Measurements from ENCODE around the gene TAS2R7.
A peak's percentile ranks its signal among the peaks of the same experiment; 100 is the strongest.
"Not testable (repeated sequence)": the region's sequence is repeated elsewhere in the genome, so short reads cannot be mapped to it uniquely, and the experiment has no call there.

The TAS2R7 gene, protein sequence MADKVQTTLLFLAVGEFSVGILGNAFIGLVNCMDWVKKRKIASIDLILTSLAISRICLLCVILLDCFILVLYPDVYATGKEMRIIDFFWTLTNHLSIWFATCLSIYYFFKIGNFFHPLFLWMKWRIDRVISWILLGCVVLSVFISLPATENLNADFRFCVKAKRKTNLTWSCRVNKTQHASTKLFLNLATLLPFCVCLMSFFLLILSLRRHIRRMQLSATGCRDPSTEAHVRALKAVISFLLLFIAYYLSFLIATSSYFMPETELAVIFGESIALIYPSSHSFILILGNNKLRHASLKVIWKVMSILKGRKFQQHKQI

GRCh38 chr12:10802587-10802986, at the start of gene TAS2R7:
Gene TAS2R7 (minus strand): TSS chr12:10802627. CDS start chr12:10802570, 57 bp downstream.
- DNase-seq = peak in 1 of 3 experiments; percentile 55

DNA sequence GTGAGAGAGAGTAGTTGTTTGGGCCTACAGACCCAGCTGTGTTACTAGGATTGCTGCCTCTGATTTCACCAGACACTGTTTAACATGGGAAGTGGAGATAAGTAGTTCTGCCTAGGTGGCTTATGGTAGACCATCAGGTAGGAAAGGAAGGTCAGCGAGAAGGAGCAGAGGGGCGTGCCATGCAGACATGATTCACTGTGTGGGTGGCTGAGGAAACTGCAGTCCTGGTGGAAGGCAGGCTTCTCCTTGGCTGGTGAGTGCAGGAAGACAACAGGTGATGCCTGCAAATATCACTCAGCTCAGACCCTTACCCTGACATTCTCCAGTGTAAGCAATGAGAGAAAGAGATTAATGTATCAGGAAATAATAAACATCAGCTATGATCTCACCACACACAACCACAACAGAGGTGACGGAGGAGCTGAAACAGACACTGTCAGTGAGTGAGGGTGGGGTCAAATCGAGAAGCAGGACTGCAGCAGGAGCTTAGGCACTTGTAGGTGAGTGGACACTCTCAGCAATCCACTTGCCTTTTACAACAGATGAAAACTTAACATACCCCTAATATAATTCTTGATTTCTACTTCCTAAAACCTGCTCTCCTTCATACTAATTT, 48.9 kb upstream of the TAS2R7 start:
- DNase-seq = no peak

DNA sequence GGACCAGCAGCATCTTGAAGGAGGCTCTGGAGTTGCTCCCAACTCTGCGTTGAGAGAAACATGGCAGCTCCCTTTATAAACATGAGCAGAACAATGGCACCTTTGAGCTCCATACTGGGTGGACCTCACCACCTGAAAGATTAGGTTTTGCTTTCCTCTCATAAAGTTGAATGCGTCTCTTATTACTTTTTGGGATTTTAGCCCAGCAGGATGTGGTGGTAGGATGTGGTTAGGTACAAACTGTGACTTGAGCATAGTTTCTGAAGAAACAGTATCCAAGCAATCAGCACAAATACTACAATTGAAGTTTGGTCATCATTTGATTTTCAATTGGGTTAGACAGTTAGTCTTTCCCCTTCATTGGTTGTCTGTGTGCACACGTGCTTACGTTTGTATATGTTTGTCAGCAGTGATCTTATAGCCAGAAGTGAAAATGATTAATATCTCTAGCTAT, 47.0 kb upstream of the TAS2R7 start, which contains the start of gene PRR4:
PRR4 (minus strand) TSS at position 51 of the 454 bp plus-strand sequence; CDS start at position 13, 38 bp downstream.
- no peak for DNase-seq

DNA sequence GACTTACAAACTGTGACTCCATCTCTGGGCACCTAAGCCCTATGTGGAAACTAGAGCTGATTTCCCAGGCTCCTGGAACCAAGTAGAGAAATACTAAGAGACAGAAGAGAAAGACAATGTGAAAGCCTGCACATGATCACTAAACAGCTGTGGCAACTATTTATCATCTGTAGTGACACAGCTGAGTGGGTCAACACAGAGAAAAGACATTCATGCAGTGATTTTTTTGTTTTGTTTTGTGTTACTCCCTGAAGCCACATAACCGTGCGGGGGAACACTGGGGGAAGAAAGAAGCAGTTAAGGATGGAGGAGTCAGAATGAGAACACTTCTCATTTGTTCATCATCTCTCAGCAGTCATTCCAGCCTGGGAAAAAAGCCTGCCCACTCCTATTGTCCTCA, 45.3 kb upstream of the TAS2R7 start:
- no peak for DNase-seq

DNA sequence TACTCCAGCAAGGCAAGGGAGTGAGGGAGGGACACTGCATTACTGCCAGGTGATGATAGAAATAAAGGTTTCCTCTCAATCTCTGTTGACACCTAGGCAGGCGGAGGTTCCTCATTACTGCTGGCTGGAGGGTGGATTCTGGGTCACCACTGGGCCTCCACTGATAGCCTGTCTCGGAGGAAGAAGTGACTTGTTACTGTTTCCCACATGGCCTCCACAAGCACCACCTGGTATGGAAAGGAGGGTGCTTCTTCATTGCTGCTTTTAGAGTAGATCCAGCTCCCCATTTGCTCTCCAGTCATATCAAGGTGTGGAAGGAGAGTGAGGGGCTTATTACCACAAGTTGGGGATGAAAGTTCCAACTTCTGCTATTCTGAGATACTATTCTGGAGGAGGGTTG, 40.4 kb upstream of the TAS2R7 start:
- no peak for DNase-seq

DNA sequence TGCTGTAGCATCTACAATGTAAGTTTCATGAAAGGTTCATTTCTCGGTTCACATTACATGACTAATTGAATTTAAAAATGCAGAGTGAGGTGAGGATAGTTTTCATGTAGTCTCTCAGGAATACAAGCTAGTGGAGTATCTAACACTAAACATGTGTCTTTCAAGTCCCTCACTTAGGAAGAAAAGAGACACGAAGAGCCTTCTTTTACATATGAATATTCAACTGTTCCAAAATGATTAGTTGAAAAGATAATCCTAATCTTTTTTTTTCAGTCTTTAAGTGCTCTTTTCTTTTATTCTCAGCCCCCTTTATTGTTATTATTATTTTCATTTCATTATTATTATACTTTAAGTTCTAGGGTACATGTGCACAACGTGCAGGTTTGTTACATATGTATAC, 36.0 kb upstream of the TAS2R7 start:
- no peak for DNase-seq

- DNase-seq = no peak
Measured at GRCh38 chr12:10829994-10830393, 27.6 kb upstream of the TAS2R7 start.

- DNase-seq = no peak
Measured at GRCh38 chr12:10826258-10826657, 23.8 kb upstream of the TAS2R7 start, which contains the start of gene TAS2R10. Gene TAS2R10 (minus strand): TSS chr12:10826358. CDS start chr12:10826269, 89 bp downstream.

- no peak for DNase-seq
Measured at GRCh38 chr12:10824957-10825356, 22.5 kb upstream of the TAS2R7 start.

DNA sequence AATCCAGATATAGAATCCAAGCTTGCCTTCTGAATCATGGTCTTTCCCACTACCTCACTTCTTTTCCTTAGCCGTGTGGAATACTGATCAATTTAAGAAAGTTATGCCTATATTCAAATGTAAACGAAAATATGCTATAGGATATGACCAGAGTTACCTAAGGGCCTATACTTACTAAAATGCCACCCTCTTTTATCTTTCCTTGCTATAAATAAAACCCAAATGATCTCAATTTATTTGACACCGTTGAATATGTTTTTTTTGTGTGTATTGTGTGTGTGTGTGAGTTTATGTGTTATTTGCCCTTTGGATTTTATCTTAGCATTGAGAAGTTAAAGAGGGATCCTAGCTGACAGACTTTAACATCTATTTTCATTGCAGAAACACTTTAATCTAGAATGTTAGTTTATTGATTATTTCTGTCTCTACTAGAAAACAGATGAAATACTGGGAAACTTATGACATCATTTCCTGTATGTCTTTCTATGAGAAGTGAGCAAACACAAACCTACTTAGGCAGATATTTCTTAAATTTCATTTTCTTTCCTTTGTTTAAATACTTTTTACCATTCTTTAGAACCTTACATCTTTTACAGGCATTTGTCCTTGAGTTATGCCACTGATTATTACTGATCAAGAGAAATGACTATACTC, 9.6 kb upstream of the TAS2R7 start:
- no peak for DNase-seq

- no peak for DNase-seq
Measured at GRCh38 chr12:10810068-10810467, 7.6 kb upstream of the TAS2R7 start, which contains the start of gene TAS2R9. Gene TAS2R9 (minus strand): TSS chr12:10810168. CDS start chr12:10810075, 93 bp downstream.

DNA sequence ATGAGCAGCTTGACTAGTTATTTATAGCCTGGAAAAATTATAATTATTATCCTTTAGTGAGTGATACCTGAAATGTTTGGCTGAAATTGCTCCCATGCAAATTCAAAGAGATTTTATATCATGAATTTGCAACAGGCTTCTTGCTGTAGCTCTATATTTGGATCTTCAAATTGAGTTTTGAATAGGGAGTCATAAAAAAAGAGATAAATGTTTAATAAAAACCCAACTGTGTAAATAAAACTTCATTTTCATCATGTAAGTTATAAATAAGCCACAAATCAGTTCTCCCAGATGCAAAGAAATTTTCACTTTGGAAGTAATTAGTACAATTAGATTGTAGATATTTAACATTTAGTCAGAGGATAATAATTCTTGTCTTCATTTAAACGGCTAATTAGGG, 4.8 kb upstream of the TAS2R7 start, which contains the start of gene TAS2R8:
TAS2R8 (minus strand) TSS at position 101 of the 400 bp plus-strand sequence. CDS start 306 bp downstream, outside the sequence.
- DNase-seq = no peak

DNA sequence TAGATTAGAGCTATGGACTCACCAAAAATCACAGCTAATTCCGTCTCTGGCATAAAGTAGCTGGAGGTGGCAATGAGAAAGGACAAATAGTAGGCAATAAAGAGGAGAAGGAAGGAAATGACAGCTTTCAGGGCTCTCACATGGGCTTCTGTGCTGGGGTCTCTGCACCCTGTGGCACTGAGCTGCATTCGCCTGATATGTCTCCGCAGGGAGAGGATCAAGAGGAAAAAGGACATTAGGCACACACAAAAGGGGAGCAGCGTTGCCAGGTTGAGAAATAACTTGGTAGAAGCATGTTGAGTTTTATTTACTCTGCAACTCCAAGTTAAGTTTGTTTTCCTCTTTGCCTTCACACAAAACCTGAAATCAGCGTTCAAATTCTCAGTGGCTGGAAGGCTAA, 686 bp downstream of the TAS2R7 start:
- no peak for DNase-seq

DNA sequence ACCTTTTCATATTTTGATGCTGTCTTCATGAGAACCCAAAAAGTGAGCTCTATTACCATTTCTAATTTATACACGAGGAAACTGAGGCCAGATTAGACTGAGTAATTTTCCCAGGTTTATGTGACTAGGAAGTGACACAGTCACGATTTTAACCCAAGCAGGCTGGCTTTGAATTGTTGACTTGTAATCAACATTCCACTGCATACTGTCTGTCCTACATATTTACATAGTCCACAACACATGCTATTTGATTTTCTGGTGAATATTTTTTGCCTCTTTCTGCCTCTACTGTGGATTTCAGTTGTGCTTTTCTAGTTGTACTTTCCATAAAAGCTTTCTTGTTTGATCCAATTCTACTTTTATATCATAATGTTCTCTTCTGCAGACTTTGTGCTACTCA, 8.2 kb downstream of the TAS2R7 start:
- no peak for DNase-seq

DNA sequence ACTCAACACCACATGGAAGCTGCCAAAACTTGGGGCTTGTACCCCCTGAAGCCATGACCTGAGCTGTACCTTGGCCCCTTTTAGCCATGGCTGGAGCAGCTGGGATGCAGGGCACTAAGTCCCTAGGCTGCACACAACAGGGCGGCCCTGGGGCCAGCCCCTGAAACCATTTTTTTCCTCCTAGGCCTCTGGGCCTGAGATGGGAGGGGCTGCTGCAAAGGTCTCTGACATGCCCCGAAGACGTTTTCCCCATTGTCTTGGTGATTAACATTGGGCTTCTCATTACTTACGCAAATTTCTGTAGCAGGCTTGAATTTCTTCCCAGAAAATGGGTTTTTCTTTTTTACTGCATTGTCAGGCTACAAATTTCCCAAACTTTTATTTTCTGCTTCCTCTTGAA, 10.7 kb downstream of the TAS2R7 start:
- not testable (repeated sequence) for DNase-seq

GRCh38 chr12:10783252-10783651, 19.2 kb downstream of the TAS2R7 start:
- no peak for DNase-seq

- no peak for DNase-seq
Measured at GRCh38 chr12:10779103-10779502, 23.3 kb downstream of the TAS2R7 start.

- DNase-seq = peak; percentile 4 to 81 (median 8)
Measured at GRCh38 chr12:10771132-10771733, 31.2 kb downstream of the TAS2R7 start.

DNA sequence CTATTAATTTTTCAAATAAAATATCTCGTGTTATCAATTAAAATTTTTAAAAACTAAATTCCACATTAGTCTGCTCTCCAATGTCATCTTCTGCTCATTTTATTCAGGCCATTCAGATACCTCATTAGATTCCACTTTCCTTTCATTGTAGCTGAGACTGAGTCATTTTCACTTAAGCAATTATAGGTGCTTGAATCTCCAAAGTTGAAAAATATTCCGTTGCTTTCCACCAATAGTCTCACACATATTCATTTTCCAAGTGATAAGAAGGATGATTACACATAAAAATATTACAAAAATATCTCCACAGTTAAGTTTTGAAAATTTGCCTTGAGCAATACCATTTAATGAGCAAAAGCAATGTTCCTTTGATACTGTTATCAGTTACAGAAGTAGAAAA, 42.8 kb downstream of the TAS2R7 start:
- DNase-seq = no peak

DNA sequence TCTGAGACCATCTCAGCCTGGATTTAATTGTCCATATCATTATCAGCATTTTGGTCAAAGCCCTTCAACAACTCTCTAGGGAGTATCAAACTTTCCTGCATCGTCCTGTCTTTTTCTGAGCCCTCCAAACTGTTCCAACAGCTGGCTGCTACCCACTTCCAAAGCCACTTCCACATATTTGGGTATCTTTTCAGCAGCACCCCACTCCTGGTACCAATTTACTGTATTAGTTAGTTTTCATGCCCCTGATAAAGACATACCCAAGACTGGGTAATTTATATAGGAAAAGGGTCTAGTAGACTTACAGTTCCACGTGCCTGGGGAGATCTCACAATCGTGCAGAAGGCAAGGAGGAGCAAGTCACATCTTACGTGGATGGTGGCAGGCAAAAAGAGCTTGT, 46.2 kb downstream of the TAS2R7 start:
- DNase-seq = no peak

DNA sequence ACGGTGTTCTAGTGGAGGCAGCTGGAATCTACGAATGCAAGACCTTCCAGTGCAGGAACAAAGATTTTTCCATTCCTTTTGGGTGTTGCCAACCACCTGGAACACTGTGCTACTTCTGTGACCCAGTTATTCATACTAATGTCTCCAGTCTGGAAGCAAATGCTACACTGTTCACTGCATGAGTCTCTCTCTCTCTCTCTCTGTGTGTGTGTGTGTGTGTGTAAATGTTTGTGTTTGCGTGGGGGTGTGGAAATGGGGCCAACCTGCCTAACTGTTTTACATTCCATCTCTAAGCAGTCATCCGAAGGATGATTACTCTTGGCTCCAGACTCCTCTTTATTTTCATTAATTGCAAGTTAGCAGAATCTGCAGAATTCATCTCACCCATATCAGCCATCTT, 49.4 kb downstream of the TAS2R7 start:
- DNase-seq = no peak

Measured in NCI-H1417 (cell line).